Neural progenitor cell (in vitro differentiated cells): ENCODE results near the gene RPTOR. TPM values are rescaled to one million over a fixed set of nuclear protein-coding genes. Genes with fewer than 3 reads are reported as not detected.

Experiments
- DNase-seq: peaks from one replicate; pipeline ENCODE4 v3.0.0-alpha.2; 2016; ENCODE audit warnings: low spot score
- H2AFZ ChIP-seq: fragments of 200-600 bp; sonication (generic); replicated peaks from 2 replicates; pipeline ENCODE4 v1.6.1; 2016; ENCODE audit warnings: antibody characterized with exemption
- H3F3A ChIP-seq: fragments of 200-600 bp; sonication (generic); 2 replicates; pipeline ENCODE4 v1.6.1; 2016; ENCODE audit warnings: antibody characterized with exemption, low read depth
- H3K27ac ChIP-seq: fragments of 200-600 bp; sonication (generic); 2 replicates; pipeline ENCODE4 v1.5.1; 2016; ENCODE audit warnings: mild to moderate bottlenecking
- H3K27me3 ChIP-seq: fragments of 200-600 bp; sonication (generic); 2 replicates; pipeline ENCODE4 v1.6.1; 2016; ENCODE audit warnings: mild to moderate bottlenecking, moderate library complexity
- H3K36me3 ChIP-seq: fragments of 200-600 bp; sonication (generic); 2 replicates; pipeline ENCODE4 v1.5.1; 2016
- H3K4me1 ChIP-seq: fragments of 200-600 bp; sonication (generic); 2 replicates; pipeline ENCODE4 v1.6.1; 2016; ENCODE audit warnings: mixed run types
- H3K4me2 ChIP-seq: fragments of 200-600 bp; sonication (generic); 2 replicates; pipeline ENCODE4 v1.6.1; 2016
- H3K4me3 ChIP-seq: fragments of 200-600 bp; sonication (generic); 2 replicates; pipeline ENCODE4 v1.5.1; 2016
- H3K79me2 ChIP-seq: fragments of 200-600 bp; sonication (generic); 2 replicates; pipeline ENCODE4 v1.6.1; 2016; ENCODE audit warnings: low read depth
- H3K9ac ChIP-seq: fragments of 200-600 bp; sonication (generic); 2 replicates; pipeline ENCODE4 v1.6.1; 2016
- H3K9me3 ChIP-seq: fragments of 200-600 bp; sonication (generic); 2 replicates; pipeline ENCODE4 v1.5.1; 2016; ENCODE audit warnings: low read depth
- H4K20me1 ChIP-seq: fragments of 200-600 bp; sonication (generic); 2 replicates; pipeline ENCODE4 v1.6.1; 2016; ENCODE audit warnings: low read depth
- H3K27ac Mint-ChIP-seq: 3 replicates; pipeline ENCODE4 v1.8.0; 2021; ENCODE audit warnings: mixed read lengths
- H3K27me3 Mint-ChIP-seq: 2 replicates; pipeline ENCODE4 v1.8.0; 2022; ENCODE audit warnings: low read depth, mild to moderate bottlenecking, inconsistent platforms, moderate library complexity, mixed read lengths; ENCODE audit not compliant: insufficient read depth
- H3K36me3 Mint-ChIP-seq: 3 replicates; pipeline ENCODE4 v1.8.0; 2021; ENCODE audit warnings: mixed read lengths
- H3K4me1 Mint-ChIP-seq: 3 replicates; pipeline ENCODE4 v1.8.0; 2021; ENCODE audit warnings: mixed read lengths
- H3K4me3 Mint-ChIP-seq: 3 replicates; pipeline ENCODE4 v1.8.0; 2021; ENCODE audit warnings: mild to moderate bottlenecking, moderate library complexity, mixed read lengths
- H3K9me3 Mint-ChIP-seq: 3 replicates; pipeline ENCODE4 v1.8.0; 2020; ENCODE audit warnings: mixed read lengths
- CTCF ChIP-seq: fragments of 200-600 bp; sonication (generic); IDR thresholded peaks from 2 replicates; pipeline ENCODE4 v1.5.1; 2017; ENCODE audit warnings: antibody characterized with exemption, mild to moderate bottlenecking
- EZH2 ChIP-seq: fragments of 200-600 bp; sonication (generic); IDR thresholded peaks from 2 replicates; pipeline ENCODE4 v1.6.1; 2017; ENCODE audit warnings: antibody characterized with exemption, mild to moderate bottlenecking, moderate library complexity
- EZH2phosphoT487 ChIP-seq: fragments of 200-600 bp; sonication (generic); IDR thresholded peaks from 2 replicates; pipeline ENCODE4 v1.6.1; 2017; ENCODE audit warnings: antibody characterized with exemption
- total RNA-seq: library from RNA; depleted of rRNA; stranded (reverse); fragments of >200 nt; gene quantifications from 2 replicates; pipeline ENCODE4 v1.2.3, GENCODE V29; 2015; ENCODE audit warnings: low replicate concordance

RPTOR gene
- total RNA-seq, 1 donor from 2014 or later = 7.4 TPM

- Histone ChIP-seq H3K36me3 (no peaks in the 10 kb centered on the region), H3F3A (no peaks in the 10 kb centered on the region), H2AFZ (no peak overlapping the region), H3K27me3 (no peaks in the 10 kb centered on the region), H3K27ac (no peak overlapping the region), H3K9ac (no peak overlapping the region), H3K4me2 (no peak overlapping the region), H3K4me1 (no peaks in the 10 kb centered on the region), H3K79me2 (no peaks in the 10 kb centered on the region), H4K20me1 (no peaks in the 10 kb centered on the region), H3K9me3 (no peaks in the 10 kb centered on the region), H3K4me3 (no peak overlapping the region)
- DNase-seq = no peak
- peaks cover 6% of the 10 kb centered on the region for H3K27me3 Mint-ChIP-seq
- H3K4me3 Mint-ChIP-seq = no peak overlapping the region
- no peaks in the 10 kb centered on the region for H3K9me3 Mint-ChIP-seq
- TF ChIP-seq EZH2 = no peak
- TF ChIP-seq CTCF = no peak
- no peak for TF ChIP-seq EZH2phosphoT487
- no peaks in the 10 kb centered on the region for H3K4me1 Mint-ChIP-seq
- no peak overlapping the region for H3K27ac Mint-ChIP-seq
- peaks cover 25% of the 10 kb centered on the region for H3K36me3 Mint-ChIP-seq
Measured at GRCh38 chr17:80945736-80946135, 401.1 kb downstream of the RPTOR start.

DNA sequence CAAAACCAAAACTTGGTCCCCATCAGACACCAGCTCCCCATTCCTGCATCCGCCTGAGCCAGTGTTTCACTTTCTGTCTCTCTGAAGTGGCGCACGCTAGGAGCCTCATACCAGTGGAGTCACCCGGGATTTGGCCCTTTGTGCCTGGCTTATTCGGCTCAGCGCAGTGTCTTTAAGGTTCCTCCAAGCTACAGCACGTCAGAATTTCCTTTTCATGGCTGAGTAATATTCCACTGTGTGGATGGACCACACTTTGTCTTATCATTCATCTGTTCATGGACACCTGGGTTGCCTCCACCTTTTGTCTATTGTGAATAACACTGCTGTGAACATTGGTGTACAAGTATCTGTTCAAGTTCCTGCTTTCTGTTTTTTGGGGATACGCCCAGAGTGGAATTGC is 401.8 kb downstream of the RPTOR start:
- Histone ChIP-seq H3K36me3 (no peaks in the 10 kb centered on the region), H2AFZ (no peak overlapping the region), H3F3A (no peaks in the 10 kb centered on the region), H3K4me2 (no peak overlapping the region), H4K20me1 (no peaks in the 10 kb centered on the region), H3K27me3 (no peaks in the 10 kb centered on the region), H3K4me1 (no peaks in the 10 kb centered on the region), H3K9ac (no peak overlapping the region), H3K27ac (no peak overlapping the region), H3K79me2 (no peaks in the 10 kb centered on the region), H3K9me3 (no peaks in the 10 kb centered on the region), H3K4me3 (no peak overlapping the region)
- H3K27me3 Mint-ChIP-seq = peaks cover 6% of the 10 kb centered on the region
- no peaks in the 10 kb centered on the region for H3K9me3 Mint-ChIP-seq
- no peak for DNase-seq
- TF ChIP-seq EZH2phosphoT487 (no peak), CTCF (no peak), EZH2 (no peak)
- no peak overlapping the region for H3K27ac Mint-ChIP-seq
- H3K36me3 Mint-ChIP-seq = peaks cover 25% of the 10 kb centered on the region
- no peaks in the 10 kb centered on the region for H3K4me1 Mint-ChIP-seq
- no peak overlapping the region for H3K4me3 Mint-ChIP-seq

DNA sequence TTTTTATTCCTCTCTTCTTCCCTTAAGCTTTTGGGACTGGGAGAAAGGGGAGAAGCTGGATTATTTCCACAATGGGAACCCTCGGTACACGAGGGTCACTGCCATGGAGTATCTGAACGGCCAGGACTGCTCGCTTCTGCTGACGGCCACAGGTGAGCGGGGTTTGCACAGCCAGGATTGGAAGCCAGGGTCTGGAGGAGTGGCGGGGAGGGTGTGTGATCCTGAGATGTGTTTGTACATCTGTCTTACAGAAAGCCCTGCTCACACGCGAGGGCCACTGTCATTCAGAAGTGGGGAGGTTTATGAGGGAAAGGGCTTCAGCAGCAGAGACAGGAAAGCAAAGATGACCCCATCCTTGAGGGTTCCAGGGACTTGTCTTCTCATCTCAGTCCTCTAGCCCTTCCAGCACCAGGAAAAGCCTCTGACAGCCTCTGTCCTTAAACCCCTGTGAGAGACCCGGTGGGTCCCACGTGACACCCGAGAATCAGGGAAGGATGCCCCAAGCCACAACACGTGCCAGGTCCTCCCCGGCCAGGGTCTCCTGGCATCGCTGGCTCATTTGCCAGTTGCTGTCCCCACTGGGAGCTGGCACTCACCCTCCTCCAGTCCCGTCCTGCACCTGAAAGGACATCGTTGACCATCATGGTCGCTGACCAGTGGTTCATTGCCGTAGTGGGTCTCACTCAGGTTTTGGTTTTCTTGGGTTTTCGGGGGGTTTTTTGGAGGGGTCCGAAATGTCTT is 402.7 kb downstream of the RPTOR start:
- H3K4me3 Mint-ChIP-seq = no peak overlapping the region
- Histone ChIP-seq H3K36me3 (no peaks in the 10 kb centered on the region), H3K9ac (no peak overlapping the region), H3K4me1 (no peaks in the 10 kb centered on the region), H3K4me3 (no peak overlapping the region), H3K9me3 (no peaks in the 10 kb centered on the region), H3K79me2 (no peaks in the 10 kb centered on the region), H4K20me1 (no peaks in the 10 kb centered on the region), H3K27ac (no peak overlapping the region), H3F3A (no peaks in the 10 kb centered on the region), H2AFZ (no peak overlapping the region), H3K27me3 (no peaks in the 10 kb centered on the region), H3K4me2 (no peak overlapping the region)
- DNase-seq = no peak
- H3K4me1 Mint-ChIP-seq = no peaks in the 10 kb centered on the region
- no peak for TF ChIP-seq CTCF
- TF ChIP-seq EZH2phosphoT487 = no peak
- TF ChIP-seq EZH2 = no peak
- H3K9me3 Mint-ChIP-seq = no peaks in the 10 kb centered on the region
- peaks cover 6% of the 10 kb centered on the region for H3K27me3 Mint-ChIP-seq
- H3K36me3 Mint-ChIP-seq = peaks cover 24% of the 10 kb centered on the region
- H3K27ac Mint-ChIP-seq = no peak overlapping the region
